Uterus (tissue), 4 donors: Measurements from ENCODE around the gene SAMD14. TPM values are rescaled to one million over a fixed set of nuclear protein-coding genes. Genes with fewer than 3 reads are reported as not detected.

Source experiments
- DNase-seq, 2 donors: peaks; one replicate each; pipeline ENCODE4 v3.0.0-alpha.2; 2019 to 2020
- H3K27ac ChIP-seq, 2 donors: fragments of 200-600 bp; sonication (generic); 1 replicate in 1 of 2; 2 replicates in 1 of 2; pipeline ENCODE4 v1.5.1; 2016 to 2018
- H3K27me3 ChIP-seq, 2 donors: fragments of 200-600 bp; sonication (generic); one replicate each; pipeline ENCODE4 v1.5.1; 2018 to 2019; ENCODE audit warnings: control low read depth in 1 of 2
- H3K36me3 ChIP-seq, 2 donors: fragments of 200-600 bp; sonication (generic); one replicate each; pipeline ENCODE4 v1.5.1; 2019; ENCODE audit warnings: control low read depth in 1 of 2
- H3K4me1 ChIP-seq, 2 donors: fragments of 200-600 bp; sonication (generic); one replicate each; pipeline ENCODE4 v1.5.1; 2018 to 2019; ENCODE audit warnings: control low read depth in 1 of 2
- H3K4me3 ChIP-seq, 2 donors: fragments of 200-600 bp; sonication (generic); 1 replicate in 1 of 2; 2 replicates in 1 of 2; pipeline ENCODE4 v1.5.1; 2018 to 2019; ENCODE audit warnings: mild to moderate bottlenecking in 1 of 2
- H3K9me3 ChIP-seq, 2 donors: fragments of 200-600 bp; sonication (generic); one replicate each; pipeline ENCODE4 v1.5.1; 2019; ENCODE audit warnings: control low read depth in 1 of 2
- POLR2A ChIP-seq, 2 donors: fragments of 450-650 bp; IDR thresholded peaks; one replicate each; pipeline ENCODE4 v1.6.1; 2016; ENCODE audit warnings: antibody characterized with exemption in 2 of 2, mild to moderate bottlenecking in 1 of 2, moderate library complexity in 1 of 2
- intact Hi-C: fragments of 100-400 bp; cut with DNase I; formaldehyde crosslinking; loops from one replicate; pipeline ENCODE4 v1.15.1; 2023; ENCODE audit warnings: low total_unique reads
- total RNA-seq, 4 donors: library from RNA; depleted of rRNA in 3 of 4; stranded (reverse); fragments of >200 nt in 3 of 4; gene quantifications; one replicate each; pipeline versions ENCODE4 v1.1.0 to v1.2.4, GENCODE V29; 2014 to 2023
- TF ChIP-seq, protein P1 (sequence below), 4 experiments: fragments of 200-600 bp in 2 of 4; fragments of 450-650 bp in 2 of 4; sonication (generic) in 2 of 4; IDR thresholded peaks; one replicate each; pipeline ENCODE4 v1.5.1; 2016 to 2019; ENCODE audit warnings: antibody characterized with exemption in 4 of 4, mild to moderate bottlenecking in 2 of 4, moderate library complexity in 1 of 4
- donor health status: DM: yes; HTN: yes; CAD: no.

SAMD14 gene
- total RNA-seq, 4 donors from 2014 or later = 2.3 to 11.3 (median 6.2) TPM; not detected in 1

DNA sequence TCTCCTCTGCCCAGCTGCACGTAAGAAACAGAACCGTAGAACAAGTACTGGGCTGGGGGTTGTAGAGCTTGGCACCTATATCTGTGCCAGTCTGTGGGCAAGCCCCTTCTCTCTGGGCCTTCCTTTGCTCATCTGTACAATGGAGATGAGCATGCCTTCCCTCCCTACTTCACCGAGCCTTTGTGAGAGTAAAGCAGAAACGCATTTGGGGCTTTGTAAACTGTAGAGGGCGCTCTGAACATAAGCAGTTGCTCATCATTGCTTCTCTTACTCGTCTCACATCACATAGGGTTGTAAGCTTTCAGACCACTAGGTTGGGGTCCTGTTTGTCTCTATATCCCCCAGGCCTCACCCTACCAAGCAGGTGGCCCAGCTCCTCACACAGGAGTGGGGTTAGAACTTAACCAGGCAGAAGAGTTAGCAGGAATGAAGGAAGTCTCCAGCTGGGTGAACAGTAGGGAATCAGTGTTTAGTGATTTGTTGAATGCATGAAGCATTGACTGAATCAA, 15.1 kb downstream of the SAMD14 start:
- no peak for DNase-seq
- intact Hi-C loops = no loop called here
- H3K27me3 ChIP-seq = no peaks in the 10 kb centered on the region

DNA sequence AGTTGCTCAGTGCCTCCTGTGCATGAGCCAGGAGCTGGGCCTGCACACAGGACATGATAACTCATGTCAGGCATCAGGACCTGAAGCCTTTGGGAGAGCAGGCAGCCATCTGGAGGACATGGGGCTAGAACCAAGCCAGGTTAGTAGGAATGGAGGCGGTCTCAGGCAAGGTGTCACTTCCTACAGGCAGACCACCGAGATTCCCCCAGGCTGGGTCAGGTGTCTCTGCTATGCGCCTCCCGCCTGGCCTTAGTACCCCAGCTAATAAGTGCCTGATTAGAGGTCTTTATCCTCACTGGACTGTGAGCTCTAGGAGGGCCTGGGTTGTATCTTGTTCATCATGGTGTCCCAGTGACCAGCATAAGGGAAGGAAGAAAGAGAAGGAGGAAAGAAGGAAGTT, 15.6 kb downstream of the SAMD14 start:
- H3K4me1 ChIP-seq = peaks cover 0 to 17% of the 10 kb centered on the region in 2 donors
- intact Hi-C loops = no loop called here

More for the DNA sequence above, 15.1 kb downstream of the SAMD14 start:
- TF ChIP-seq POLR2A (IDR thresholded peaks at IDR 0.05) = no peak
- TF ChIP-seq, protein P1, sequence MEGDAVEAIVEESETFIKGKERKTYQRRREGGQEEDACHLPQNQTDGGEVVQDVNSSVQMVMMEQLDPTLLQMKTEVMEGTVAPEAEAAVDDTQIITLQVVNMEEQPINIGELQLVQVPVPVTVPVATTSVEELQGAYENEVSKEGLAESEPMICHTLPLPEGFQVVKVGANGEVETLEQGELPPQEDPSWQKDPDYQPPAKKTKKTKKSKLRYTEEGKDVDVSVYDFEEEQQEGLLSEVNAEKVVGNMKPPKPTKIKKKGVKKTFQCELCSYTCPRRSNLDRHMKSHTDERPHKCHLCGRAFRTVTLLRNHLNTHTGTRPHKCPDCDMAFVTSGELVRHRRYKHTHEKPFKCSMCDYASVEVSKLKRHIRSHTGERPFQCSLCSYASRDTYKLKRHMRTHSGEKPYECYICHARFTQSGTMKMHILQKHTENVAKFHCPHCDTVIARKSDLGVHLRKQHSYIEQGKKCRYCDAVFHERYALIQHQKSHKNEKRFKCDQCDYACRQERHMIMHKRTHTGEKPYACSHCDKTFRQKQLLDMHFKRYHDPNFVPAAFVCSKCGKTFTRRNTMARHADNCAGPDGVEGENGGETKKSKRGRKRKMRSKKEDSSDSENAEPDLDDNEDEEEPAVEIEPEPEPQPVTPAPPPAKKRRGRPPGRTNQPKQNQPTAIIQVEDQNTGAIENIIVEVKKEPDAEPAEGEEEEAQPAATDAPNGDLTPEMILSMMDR (IDR thresholded peaks at IDR 0.05) = peak in 3 of 4 experiments; percentile 28 to 45 (median 34)
- Histone ChIP-seq H3K4me1 (peaks cover 0 to 17% of the 10 kb centered on the region in 2 donors), H3K4me3 (no peak overlapping the region), H3K36me3 (no peaks in the 10 kb centered on the region), H3K27ac (no peak overlapping the region), H3K9me3 (no peaks in the 10 kb centered on the region)

DNA sequence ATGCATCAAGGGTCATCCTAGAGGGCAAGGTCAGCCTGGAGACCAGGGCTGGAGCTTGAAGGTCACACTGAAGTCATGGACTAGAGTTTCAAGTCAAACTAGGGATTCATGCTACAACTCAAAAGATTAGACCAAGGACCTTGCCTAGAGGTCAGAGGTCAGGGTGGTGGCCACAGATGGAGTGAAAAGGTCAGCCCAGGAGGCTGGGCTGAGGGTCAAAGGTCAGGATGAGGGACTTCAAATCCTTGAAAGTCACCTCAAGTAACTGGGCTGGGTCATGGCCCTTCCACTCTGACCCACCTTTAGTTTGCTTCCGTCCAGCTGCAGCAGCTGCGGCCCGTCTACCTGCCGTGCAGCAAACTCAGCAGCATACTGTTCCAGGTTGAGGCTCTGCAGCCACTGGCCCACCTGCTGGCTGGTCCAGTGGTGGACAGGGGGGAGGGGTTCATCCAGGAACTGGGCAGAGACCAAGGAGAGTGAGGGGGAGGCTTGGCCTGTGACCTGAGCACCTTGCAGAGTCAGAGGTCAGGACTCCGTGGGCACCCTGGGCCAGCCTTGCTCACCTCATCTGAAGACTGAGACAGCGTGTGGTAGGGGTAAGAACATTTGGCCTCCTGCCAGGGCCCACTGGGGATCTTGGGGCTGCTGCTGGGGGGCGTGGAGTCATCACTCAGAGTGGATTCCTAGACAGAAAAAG, 16.2 kb downstream of the SAMD14 start:
- intact Hi-C loops = no loop called here
- H3K4me1 ChIP-seq = peaks cover 0 to 17% of the 10 kb centered on the region in 2 donors
- H3K36me3 ChIP-seq = no peaks in the 10 kb centered on the region
- H3K27ac ChIP-seq = no peak overlapping the region
- H3K4me3 ChIP-seq = no peak overlapping the region
- no peaks in the 10 kb centered on the region for H3K9me3 ChIP-seq
- H3K27me3 ChIP-seq = no peaks in the 10 kb centered on the region
- peak in 1 of 2 donors; percentile 50 for DNase-seq
- TF ChIP-seq, protein P1 (IDR thresholded peaks at IDR 0.05) = no peak
- no peak for TF ChIP-seq POLR2A (IDR thresholded peaks at IDR 0.05)

More for the DNA sequence above, 15.6 kb downstream of the SAMD14 start:
- TF ChIP-seq POLR2A (IDR thresholded peaks at IDR 0.05) = no peak
- TF ChIP-seq, protein P1 (IDR thresholded peaks at IDR 0.05) = no peak
- no peaks in the 10 kb centered on the region for H3K36me3 ChIP-seq
- H3K9me3 ChIP-seq = no peaks in the 10 kb centered on the region
- H3K4me3 ChIP-seq = no peak overlapping the region
- no peak for DNase-seq
- no peak overlapping the region for H3K27ac ChIP-seq
- no peaks in the 10 kb centered on the region for H3K27me3 ChIP-seq

DNA sequence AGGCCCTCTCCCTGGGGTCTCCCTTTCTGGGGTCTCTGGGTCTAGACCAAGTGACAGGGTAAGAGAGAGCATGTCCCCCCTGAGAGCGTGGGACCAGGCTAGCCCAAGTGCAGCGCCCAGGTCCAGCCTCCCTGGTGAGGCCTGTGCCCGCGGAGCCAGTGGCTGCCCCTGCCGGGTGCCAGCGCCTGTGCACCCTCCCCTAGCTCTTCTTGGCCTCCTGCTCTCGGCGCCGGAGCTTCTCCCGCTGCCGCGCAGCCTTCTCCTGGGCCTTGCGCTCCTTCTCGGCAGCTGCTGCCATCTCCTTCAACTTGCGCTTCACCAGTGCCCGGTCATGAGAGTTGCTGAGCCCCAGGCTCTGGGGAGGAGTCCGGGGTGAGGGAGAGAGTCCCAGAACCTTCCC, 17.3 kb downstream of the SAMD14 start:
- TF ChIP-seq, protein P1 (IDR thresholded peaks at IDR 0.05) = peak in 1 of 4 experiments; percentile 3
- TF ChIP-seq POLR2A (IDR thresholded peaks at IDR 0.05) = no peak
- Histone ChIP-seq H3K4me3 (no peak overlapping the region), H3K4me1 (peaks cover 0 to 15% of the 10 kb centered on the region in 2 donors), H3K36me3 (no peaks in the 10 kb centered on the region), H3K9me3 (no peaks in the 10 kb centered on the region), H3K27ac (peak overlapping the region; percentile 63 to 65), H3K27me3 (no peaks in the 10 kb centered on the region)
- peak in 1 of 2 donors; percentile 39 for DNase-seq
- intact Hi-C loops = no loop called here
